Activated gamma-delta T cell (primary cell): ENCODE data around the gene HDGF.

Experiments used
- DNase-seq: peaks from one replicate; lab custom pipeline; 2025; lab: John Stamatoyannopoulos, UW

The HDGF gene

GRCh38 chr1:156725683-156726280 lies 25.7 kb downstream of the HDGF start:
- DNase-seq: peak; percentile 50

DNA sequence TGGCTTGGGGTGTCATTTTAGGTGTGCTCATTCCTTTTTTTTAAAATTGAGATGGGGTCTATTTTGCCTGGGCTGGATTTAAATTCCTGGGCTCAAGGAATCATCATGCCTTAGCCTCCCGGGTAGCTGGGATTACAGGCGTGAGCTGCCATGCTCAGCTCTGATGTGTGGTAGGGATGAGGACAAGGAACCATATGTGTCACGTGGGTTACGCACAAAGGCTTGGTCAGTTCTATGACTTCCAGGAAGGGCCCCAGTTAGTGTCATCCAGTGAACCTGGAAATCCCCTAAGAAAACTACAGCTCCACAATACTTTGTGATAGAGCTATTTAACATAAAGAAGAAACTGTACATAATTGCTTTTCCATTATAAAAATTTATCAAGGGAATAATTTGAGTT lies 29.9 kb downstream of the HDGF start:
- no peak for DNase-seq

DNA sequence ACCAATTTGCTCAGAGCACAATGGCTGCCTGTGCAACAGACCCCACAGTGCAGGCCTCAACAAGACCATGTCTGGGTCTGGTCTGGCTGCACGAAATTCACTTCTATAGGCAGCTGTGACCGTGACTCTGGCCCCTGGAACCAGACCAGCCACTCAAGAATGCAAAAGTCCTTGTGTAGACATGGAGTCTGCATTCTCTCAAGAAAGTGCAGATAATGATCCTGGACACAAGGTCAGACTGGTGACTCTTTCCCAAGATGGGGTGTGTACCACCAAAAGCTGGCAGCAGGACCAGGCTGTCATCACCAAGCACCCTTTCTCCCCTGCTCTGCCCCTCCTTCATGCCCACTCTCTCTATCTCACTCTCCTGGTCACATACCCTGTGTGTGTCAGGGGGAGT lies 30.3 kb downstream of the HDGF start:
- no peak for DNase-seq

DNA sequence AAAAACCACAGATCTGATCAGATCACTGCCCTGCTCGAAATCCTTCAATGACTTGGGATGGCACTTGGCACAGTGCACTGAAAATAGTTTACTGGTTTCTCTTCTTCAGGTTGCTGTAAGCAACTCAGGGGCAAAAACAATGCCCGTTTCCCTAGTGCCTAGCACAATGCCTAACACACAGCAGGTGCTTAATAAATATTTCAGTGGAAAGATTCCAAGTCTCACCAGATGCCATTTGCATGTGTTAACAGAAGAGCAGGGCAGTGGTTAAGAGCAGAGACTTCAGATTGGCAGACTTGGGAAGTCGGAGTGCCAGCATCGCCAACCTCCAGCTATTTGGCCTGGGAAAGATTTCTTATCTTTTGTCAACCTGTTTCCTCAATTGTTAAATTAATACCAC lies 34.1 kb downstream of the HDGF start:
- no peak for DNase-seq

- no peak for DNase-seq
Observed at GRCh38 chr1:156714830-156715229, 36.6 kb downstream of the HDGF start.

- no peak for DNase-seq
Observed at GRCh38 chr1:156712626-156713025, 38.8 kb downstream of the HDGF start.

GRCh38 chr1:156711011-156711817 lies 40.3 kb downstream of the HDGF start:
- DNase-seq: no peak

DNA sequence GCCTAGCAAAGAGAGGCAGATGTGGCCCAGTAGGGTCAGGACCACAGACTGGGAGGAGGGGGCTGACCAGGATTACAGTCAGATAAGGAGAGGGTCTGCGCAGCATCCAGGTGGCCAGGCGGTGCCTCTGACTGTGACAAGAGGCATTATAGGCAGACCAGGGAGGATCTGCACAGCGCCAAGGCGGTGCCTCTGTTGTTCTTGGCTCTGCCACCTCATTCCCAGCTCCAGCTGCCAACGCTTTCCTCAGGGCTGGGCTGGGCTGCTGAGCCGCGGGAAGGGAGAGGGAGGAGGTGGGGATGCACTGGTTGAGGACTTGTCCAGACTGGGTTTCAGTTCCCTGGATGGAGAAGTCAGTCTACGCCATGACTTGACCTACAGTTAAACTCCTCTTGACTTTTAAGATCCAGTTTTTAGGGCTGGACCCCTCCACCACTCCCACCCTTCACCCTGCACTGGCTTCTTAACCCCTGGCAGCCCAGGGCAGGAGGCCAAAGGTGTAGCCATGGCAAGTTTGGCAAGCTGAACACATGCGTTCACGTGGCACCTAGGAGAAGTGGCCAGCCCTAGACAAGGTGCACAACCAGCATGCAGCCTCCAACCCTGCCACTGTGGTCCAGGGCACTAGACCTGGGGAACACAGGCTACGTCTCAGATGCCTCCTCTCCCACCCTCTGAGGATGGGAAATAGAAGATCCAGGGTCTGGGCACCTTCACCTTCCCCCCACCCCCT lies 41.6 kb downstream of the HDGF start:
- no peak for DNase-seq

DNA sequence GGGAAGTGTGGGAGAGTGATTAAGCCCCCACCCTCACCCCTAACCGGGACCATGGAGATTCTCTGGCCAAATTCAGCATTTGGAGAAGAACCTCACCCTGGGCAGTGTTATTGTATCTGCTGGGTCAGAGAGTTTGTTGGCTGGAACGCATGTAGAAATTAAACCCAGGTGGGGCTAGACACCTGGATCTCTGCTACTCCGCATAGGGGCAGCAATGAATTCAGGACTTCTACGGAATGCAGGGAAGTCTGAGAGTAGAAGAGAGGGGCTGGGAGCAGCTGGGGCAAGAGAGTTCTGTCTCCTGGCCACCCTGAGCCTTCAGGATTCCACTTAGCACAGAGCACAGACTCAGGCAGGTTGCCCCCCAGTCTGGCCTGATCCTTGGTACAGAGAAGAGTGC lies 42.4 kb downstream of the HDGF start:
- no peak for DNase-seq

DNA sequence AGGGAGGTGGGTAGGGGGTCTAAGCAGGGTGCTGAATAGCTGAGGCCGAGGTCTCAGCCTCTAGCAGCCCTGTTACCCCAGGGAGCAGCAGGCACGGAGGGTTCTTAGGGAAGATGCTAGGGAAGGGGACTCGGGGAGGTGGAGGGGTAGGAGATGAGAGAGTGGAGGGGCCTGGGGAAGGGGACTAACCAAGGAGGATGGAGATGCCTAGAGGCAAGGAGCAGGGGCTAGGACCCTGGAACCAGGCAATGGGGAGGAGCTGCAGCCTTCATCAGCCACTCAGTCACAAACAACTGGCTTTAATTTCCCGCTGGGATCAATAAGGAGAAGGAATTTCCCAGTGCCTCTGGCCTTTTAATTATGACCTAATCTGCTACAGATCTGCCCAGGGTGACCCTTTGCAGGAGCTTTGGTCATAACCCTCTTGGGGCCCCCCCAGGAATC lies 43.2 kb downstream of the HDGF start:
- no peak for DNase-seq

- DNase-seq: no peak
Observed at GRCh38 chr1:156707417-156708217, 43.9 kb downstream of the HDGF start.

- DNase-seq: no peak
Observed at GRCh38 chr1:156706657-156707416, 44.6 kb downstream of the HDGF start.

- DNase-seq: peak; percentile 26
Observed at GRCh38 chr1:156705918-156706656, 45.4 kb downstream of the HDGF start.

GRCh38 chr1:156705321-156705917 lies 46.1 kb downstream of the HDGF start, which contains the start of gene CRABP2:
Gene CRABP2 (minus strand): TSS chr1:156705583. CDS start chr1:156705446, 137 bp downstream.
- DNase-seq: no peak

GRCh38 chr1:156704930-156705320 lies 46.5 kb downstream of the HDGF start:
- DNase-seq: peak; percentile 27

GRCh38 chr1:156704166-156704711 lies 47.2 kb downstream of the HDGF start:
- no peak for DNase-seq

GRCh38 chr1:156703741-156704140 lies 47.7 kb downstream of the HDGF start:
- no peak for DNase-seq

DNA sequence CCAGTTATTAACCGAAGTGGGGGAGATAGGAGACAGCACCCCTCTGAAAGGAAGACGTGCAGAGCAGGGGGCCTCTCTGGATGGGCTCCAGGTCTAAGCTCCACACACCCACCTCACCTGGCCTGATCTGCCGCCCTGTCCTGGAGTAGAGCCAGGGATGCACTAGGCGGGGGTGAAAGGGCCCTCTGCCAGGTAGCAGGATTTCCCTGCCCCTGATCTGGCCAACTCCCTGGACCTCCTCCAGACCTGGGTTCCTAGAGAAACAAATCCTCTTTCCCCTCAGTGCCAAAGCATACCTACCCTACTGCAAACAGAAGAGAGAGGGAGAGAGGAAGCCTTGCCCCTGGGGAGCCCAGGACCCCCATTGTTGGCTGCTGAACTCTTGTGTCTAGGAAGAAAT lies 48.1 kb downstream of the HDGF start:
- DNase-seq: no peak

DNA sequence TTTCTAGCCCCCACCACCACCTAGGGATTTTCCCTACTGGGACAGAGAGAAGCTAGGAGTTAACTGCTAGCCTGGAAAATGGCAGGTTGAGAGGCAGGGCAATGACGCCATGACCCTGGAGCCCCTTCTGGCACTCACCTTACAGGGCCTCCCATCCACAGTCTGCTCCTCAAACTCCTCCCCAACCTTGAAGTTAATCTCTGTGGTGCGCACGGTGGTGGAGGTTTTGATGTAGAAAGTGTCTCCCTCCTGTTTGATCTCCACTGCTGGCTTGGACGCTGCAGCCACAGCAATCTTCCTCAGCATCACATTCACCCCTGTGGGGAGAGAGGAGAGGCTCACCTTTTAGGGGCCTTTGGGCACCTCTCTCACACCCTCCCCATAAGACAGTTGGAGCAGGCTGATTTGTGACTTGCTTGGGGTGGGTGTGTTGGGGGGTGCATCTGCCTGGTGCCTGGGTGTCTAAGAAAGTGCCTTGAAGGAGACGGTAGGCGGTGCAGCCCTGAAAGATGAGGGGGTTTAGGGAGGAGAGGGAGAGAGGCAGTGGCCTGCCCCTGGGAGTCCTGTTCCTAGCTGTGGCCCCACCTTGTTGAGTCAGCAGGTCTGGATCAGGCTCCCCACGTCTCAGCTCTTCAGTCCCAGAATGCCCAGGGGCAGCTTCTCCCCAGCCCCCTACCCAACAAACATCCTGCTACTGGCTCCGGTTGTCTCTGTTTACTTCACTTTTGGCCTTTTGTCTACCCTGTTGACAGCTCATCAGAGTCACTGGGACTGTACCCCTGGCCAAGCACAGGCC lies 50.5 kb downstream of the HDGF start:
- no peak for DNase-seq
